Ishikawa (cell line): Measurements from ENCODE around the gene ROBO1.

Experiments
- CEBPB ChIP-seq: IDR thresholded peaks from 2 replicates; pipeline ENCODE4 v1.6.1; 2012
- NFIC ChIP-seq: IDR thresholded peaks from 2 replicates; pipeline ENCODE4 v1.6.1; 2012
- REST ChIP-seq: IDR thresholded peaks from 2 replicates; pipeline ENCODE4 v1.6.1; 2012; ENCODE audit warnings: low read depth, mild to moderate bottlenecking
- TAF1 ChIP-seq: IDR thresholded peaks from 2 replicates; pipeline ENCODE4 v1.6.1; 2012; ENCODE audit warnings: low read depth, mild to moderate bottlenecking
- TEAD4 ChIP-seq: IDR thresholded peaks from 2 replicates; pipeline ENCODE4 v1.6.1; 2012
- USF1 ChIP-seq: IDR thresholded peaks from 2 replicates; pipeline ENCODE4 v1.6.1; 2012

- TF ChIP-seq REST: no peak
- TF ChIP-seq TAF1: no peak
- no peak for TF ChIP-seq CEBPB
- no peak for TF ChIP-seq TEAD4
- TF ChIP-seq USF1: no peak
- TF ChIP-seq NFIC: no peak
Measured at GRCh38 chr3:78732893-78733292, 1034.9 kb downstream of the ROBO1 start.
